ENCODE measurements around the gene JADE2.

GRCh38 chr5:134566741-134567221, 41.3 kb downstream of the JADE2 start:
- TF ChIP-seq SUZ12 (IDR thresholded peaks at IDR 0.05; ENCODE audit: extremely low read depth, insufficient read depth, insufficient read length) (no peak), ZNF274 (IDR thresholded peaks at IDR 0.05; ENCODE audit: low read depth, low read length) (no peak)
